Measurements from ENCODE around the gene MTURN. TPM values are rescaled to one million over a fixed set of nuclear protein-coding genes. Genes with fewer than 3 reads are reported as not detected.

The MTURN gene
- total and polyA plus RNA-seq, 9 of the 15 experiments (the other 6 are each of a cell fraction or from before 2014, with no cell fraction given), result 0.94 to 14.8 (median 6.4) TPM

GRCh38 chr7:30199271-30199670, 64.5 kb downstream of the MTURN start (continued):
- TF ChIP-seq AFF1 (IDR thresholded peaks at IDR 0.05; ENCODE audit: low read depth in 1 of 2, partially characterized antibody in 2 of 2) (no peak), BCOR (IDR thresholded peaks at IDR 0.05) (no peak)

GRCh38 chr7:30200591-30200990, 65.8 kb downstream of the MTURN start:
- ATAC-seq (no peak), DNase-seq (ENCODE audit: extremely low read depth in 1 of 4, low spot score in 3 of 4) (no peak), FAIRE-seq (no peak)
- H3K4me3 ChIP-seq, result no peak overlapping the region
- POLR2A ChIA-PET, result interaction anchor here (0.6 kb wide), 1 partner anchor 299 kb away, joined by 3 read pairs; no protein-coding TSS in a partner anchor
- 4% methylated on average over 2 of the region's 2 CpGs for WGBS (ENCODE audit: insufficient coverage, low coverage, missing lambda C conversion rate)
- no TSS peak for BruUV-seq (replicated peaks)
- H3K27me3 ChIP-seq (ENCODE audit: control insufficient read depth in 2 of 2, insufficient read depth in 2 of 2, low read length in 2 of 2), result peaks cover 7% of the 10 kb centered on the region in 2 experiments; a peak in 3 of 5 replicates
- H2AFZ ChIP-seq (ENCODE audit: low read depth, low read length), result no peak overlapping the region
- H3K36me3 ChIP-seq (ENCODE audit: control insufficient read depth, insufficient read depth, low read length), result no peaks in the 10 kb centered on the region
- no peaks in the 10 kb centered on the region for H3K9me3 ChIP-seq (replicated peaks; ENCODE audit: control insufficient read depth, insufficient read depth, low read depth, low read length)
- no peak overlapping the region for H3K9ac ChIP-seq (ENCODE audit: insufficient read depth in 1 of 2, low read depth in 2 of 2, low read length in 2 of 2)
- CTCF ChIA-PET (ENCODE audit: low intra/inter-chr PET ratio), result no interaction called here
- in situ Hi-C loops (cut with MboI) (no loop called here), intact Hi-C loops (cut with micrococcal nuclease) (no loop called here)
- no peaks in the 10 kb centered on the region for H3K9me1 ChIP-seq (ENCODE audit: control insufficient read depth, insufficient read depth, low read length)
- H3K4me2 ChIP-seq (ENCODE audit: insufficient read depth, low read length), result no peak overlapping the region
- H4K20me1 ChIP-seq (replicated peaks; ENCODE audit: control insufficient read depth, insufficient read depth, low read length), result no peaks in the 10 kb centered on the region
- no peaks in the 10 kb centered on the region for H3K4me1 ChIP-seq (replicated peaks in 1 of 2; ENCODE audit: control insufficient read depth in 2 of 2, insufficient read depth in 2 of 2, low read length in 2 of 2)
- H3K27ac ChIP-seq (ENCODE audit: extremely low read depth, low read depth, low read length), result no peak overlapping the region
- H3K79me2 ChIP-seq (ENCODE audit: control insufficient read depth, insufficient read depth, low read length), result no peaks in the 10 kb centered on the region
- TF ChIP-seq ILF3 (IDR thresholded peaks at IDR 0.05; ENCODE audit: borderline replicate concordance), result no peak
- no peak for TF ChIP-seq LCOR (CRISPR knock-in tag; IDR thresholded peaks at IDR 0.05)
- no peak for TF ChIP-seq ZNF592 (IDR thresholded peaks at IDR 0.05)
- no peak for TF ChIP-seq RAD21 (CRISPR knock-in tag; conservative IDR thresholded peaks at IDR 0.05 in 1 of 2, IDR thresholded peaks at IDR 0.05 in 1 of 2)
- no peak for TF ChIP-seq ZNF133 (CRISPR knock-in tag; IDR thresholded peaks at IDR 0.05)
- no peak for TF ChIP-seq THRAP3 (IDR thresholded peaks at IDR 0.05; ENCODE audit: borderline replicate concordance)
- TF ChIP-seq HCFC1 (IDR thresholded peaks at IDR 0.05; ENCODE audit: low read depth, low read length), result no peak
- TF ChIP-seq HDAC6 (IDR thresholded peaks at IDR 0.05; ENCODE audit: low read depth, low read length), result no peak
- TF ChIP-seq ARID3A (IDR thresholded peaks at IDR 0.05; ENCODE audit: borderline replicate concordance, low read depth, low read length), result no peak
